ENCODE results near the gene CRYGD. TPM values are rescaled to one million over a fixed set of nuclear protein-coding genes. Genes with fewer than 3 reads are reported as not detected.

The CRYGD gene
- total RNA-seq, 1 donor from 2014 or later = not detected

Other genes starting within 250 kb of the CRYGD start
- gene PLEKHM3, start 99.0 kb downstream of the CRYGD start, total RNA-seq = 7.9 and 9.1 TPM in 2 replicates
- gene CRYGC, start 5.3 kb upstream of the CRYGD start, total RNA-seq = not detected in 2 replicates
- not detected in 2 replicates for gene CRYGB, start 21.6 kb upstream of the CRYGD start, total RNA-seq
- not detected in 2 replicates for gene CRYGA, start 39.1 kb upstream of the CRYGD start, total RNA-seq
- gene C2orf80, start 65.5 kb upstream of the CRYGD start, total RNA-seq = not detected in 2 replicates
- 160 and 181 TPM in 2 replicates for gene IDH1, start 130.5 kb upstream of the CRYGD start, total RNA-seq
- gene PIKFYVE, start 141.7 kb upstream of the CRYGD start, total RNA-seq = 29.8 and 32.2 TPM in 2 replicates

All from astrocyte (in vitro differentiated cells and primary cell).